K562 (cell line): ENCODE data around the gene IL27RA. TPM values are rescaled to one million over a fixed set of nuclear protein-coding genes. Genes with fewer than 3 reads are reported as not detected.

Experiments
- ASH1L ChIP-seq: fragments of 450-650 bp; IDR thresholded peaks from 2 replicates; pipeline ENCODE4 v1.6.1; 2018; ENCODE audit warnings: borderline replicate concordance, mild to moderate bottlenecking, low read depth; ENCODE audit not compliant: partially characterized antibody
- BRD4 ChIP-seq: fragments of 200-600 bp; sonication (generic); IDR thresholded peaks from 2 replicates; pipeline ENCODE4 v1.6.1; 2017; ENCODE audit warnings: inconsistent platforms
- CUX1 ChIP-seq: fragments of 200-800 bp; sonication (Bioruptor generic); IDR thresholded peaks from 2 replicates; pipeline ENCODE4 v1.6.1; 2016; ENCODE audit warnings: missing genetic modification characterization, missing compliant biosample characterization
- GATA2 ChIP-seq: sonication (generic); formaldehyde crosslinking; IDR thresholded peaks from 2 replicates; pipeline ENCODE4 v1.4.0; 2020; ENCODE audit warnings: mild to moderate bottlenecking, missing genetic modification reagents
- LCOR ChIP-seq: sonication (generic); formaldehyde crosslinking; IDR thresholded peaks from 2 replicates; pipeline ENCODE4 v1.8.0; 2022; ENCODE audit warnings: mild to moderate bottlenecking, missing genetic modification reagents
- MAX ChIP-seq: sonication (generic); formaldehyde crosslinking; IDR thresholded peaks from 2 replicates; pipeline ENCODE4 v1.9.0; 2022; ENCODE audit warnings: mild to moderate bottlenecking, missing genetic modification reagents
- MED1 ChIP-seq: sonication (generic); formaldehyde crosslinking; IDR thresholded peaks from 2 replicates; pipeline ENCODE4 v1.8.1; 2023; ENCODE audit warnings: missing genetic modification reagents, borderline replicate concordance
- NKRF ChIP-seq: fragments of 450-650 bp; IDR thresholded peaks from 2 replicates; pipeline ENCODE4 v1.6.1; 2016; ENCODE audit warnings: borderline replicate concordance
- PHB2 ChIP-seq: fragments of 450-650 bp; IDR thresholded peaks from 2 replicates; pipeline ENCODE4 v1.6.1; 2017; ENCODE audit warnings: low read depth
- SRSF7 ChIP-seq: fragments of 200-400 bp; formaldehyde crosslinking; optimal IDR thresholded peaks from 2 replicates; pipeline ENCODE3; 2017; ENCODE audit warnings: mild to moderate bottlenecking, low read depth, low read length
- TAF9B ChIP-seq: fragments of 450-650 bp; IDR thresholded peaks from 2 replicates; pipeline ENCODE4 v1.6.1; 2018; ENCODE audit warnings: mild to moderate bottlenecking; ENCODE audit not compliant: partially characterized antibody
- ZBTB2 ChIP-seq: fragments of 450-650 bp; IDR thresholded peaks from 2 replicates; pipeline ENCODE4 v1.6.1; 2016; ENCODE audit warnings: antibody characterized with exemption
- ZNF408 ChIP-seq: fragments of 250-450 bp; sonication (Bioruptor Pico); IDR thresholded peaks from 2 replicates; pipeline ENCODE4 v1.4.0; 2020; ENCODE audit warnings: low read depth, mild to moderate bottlenecking, moderate library complexity
- ZNF445 ChIP-seq: fragments of 250-450 bp; sonication (Bioruptor Pico); IDR thresholded peaks from 2 replicates; pipeline ENCODE4 v1.4.0; 2020; ENCODE audit warnings: low read depth, mild to moderate bottlenecking, moderate library complexity
- ZNF512 ChIP-seq: IDR thresholded peaks from 2 replicates; pipeline ENCODE4 v1.6.1; 2016; ENCODE audit warnings: missing genetic modification characterization, missing compliant biosample characterization
- ZNF589 ChIP-seq: fragments of 200-800 bp; sonication (Bioruptor generic); IDR thresholded peaks from 2 replicates; pipeline ENCODE4 v1.6.1; 2016; ENCODE audit warnings: low read depth, missing genetic modification characterization, missing compliant biosample characterization
- polyA plus RNA-seq, 8 experiments: library from polyadenylated mRNA; depleted of rRNA in 4 of 8; stranded (reverse) in 5 of 8; unstranded in 3 of 8; fragments of >200 nt; fragmentation: Nextera tagmentation in 2 of 8; fragmentation: Illumina TruSeq in 1 of 8; extraction: Ambion mirVana in 2 of 8; extraction: Trizol in 1 of 8; gene quantifications; 2 replicates each; pipeline versions ENCODE4 v1.2.1 to v1.2.3, GENCODE V29; 2011 to 2014; ENCODE audit warnings: inconsistent platforms in 1 of 8, missing spikeins in 1 of 8
- total RNA-seq, 7 experiments: library from RNA; depleted of rRNA in 6 of 7; stranded (reverse); fragments of >200 nt in 6 of 7; fragmentation: Illumina TruSeq in 2 of 7; extraction: Trizol in 2 of 7; gene quantifications; 2 replicates each; pipeline versions ENCODE4 v1.2.1 to v1.2.3, GENCODE V29; 2011 to 2021; ENCODE audit warnings: low replicate concordance in 1 of 7

IL27RA gene
- total and polyA plus RNA-seq, 9 of the 15 experiments (the other 6 are each of a cell fraction or from before 2014, with no cell fraction given), result 1.9 to 15.9 (median 12.0) TPM

GRCh38 chr19:14085309-14085995 lies 53.9 kb downstream of the IL27RA start, which contains the start of gene C19orf67 (continued):
- no peak for TF ChIP-seq ZBTB2
- TF ChIP-seq PHB2, result no peak
- no peak for TF ChIP-seq LCOR (CRISPR knock-in tag)
- no peak for TF ChIP-seq ZNF408 (CRISPR knock-in tag)
- TF ChIP-seq MAX, result peak; percentile 64
- no peak for TF ChIP-seq ASH1L
- no peak for TF ChIP-seq MED1
- TF ChIP-seq NKRF, result no peak
- TF ChIP-seq CUX1, result no peak
- no peak for TF ChIP-seq ZNF512 (tag)
- no peak for TF ChIP-seq TAF9B
- no peak for TF ChIP-seq SRSF7
- no peak for TF ChIP-seq ZNF589 (CRISPR knock-in tag)
- TF ChIP-seq GATA2 (CRISPR knock-in tag), result no peak
- no peak for TF ChIP-seq ZNF445 (CRISPR knock-in tag)
- no peak for TF ChIP-seq BRD4
